HPDE6-E6E7 (cell line): Measurements from ENCODE around the gene RNF126.

ENCODE experiments used
- DNase-seq: peaks from one replicate; pipeline ENCODE4 v3.0.0; 2011; ENCODE audit warnings: missing footprints; ENCODE audit errors: extremely low spot score

The RNF126 gene

DNA sequence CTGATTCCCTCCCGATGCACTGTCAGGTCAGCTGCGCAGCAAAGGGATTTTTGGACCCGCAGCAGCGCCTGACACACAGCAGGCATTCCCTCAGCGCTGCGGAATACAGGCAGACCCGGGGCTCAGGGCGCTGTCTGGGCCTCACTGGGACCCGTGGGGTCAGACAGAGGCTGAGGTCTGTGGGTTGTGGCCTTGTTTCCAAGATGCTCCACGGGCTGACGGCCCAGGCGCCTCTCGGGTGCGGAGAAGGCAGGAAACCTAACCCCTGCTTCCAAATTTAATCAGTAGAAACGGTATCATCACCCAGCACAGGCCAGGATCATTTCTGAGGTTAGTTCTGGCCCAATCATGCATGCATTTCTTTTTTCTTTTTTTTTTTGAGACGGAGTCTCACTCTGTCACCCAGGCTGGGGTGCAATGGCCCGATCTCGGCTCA, 686 bp upstream of the RNF126 start:
- DNase-seq, result no peak

DNA sequence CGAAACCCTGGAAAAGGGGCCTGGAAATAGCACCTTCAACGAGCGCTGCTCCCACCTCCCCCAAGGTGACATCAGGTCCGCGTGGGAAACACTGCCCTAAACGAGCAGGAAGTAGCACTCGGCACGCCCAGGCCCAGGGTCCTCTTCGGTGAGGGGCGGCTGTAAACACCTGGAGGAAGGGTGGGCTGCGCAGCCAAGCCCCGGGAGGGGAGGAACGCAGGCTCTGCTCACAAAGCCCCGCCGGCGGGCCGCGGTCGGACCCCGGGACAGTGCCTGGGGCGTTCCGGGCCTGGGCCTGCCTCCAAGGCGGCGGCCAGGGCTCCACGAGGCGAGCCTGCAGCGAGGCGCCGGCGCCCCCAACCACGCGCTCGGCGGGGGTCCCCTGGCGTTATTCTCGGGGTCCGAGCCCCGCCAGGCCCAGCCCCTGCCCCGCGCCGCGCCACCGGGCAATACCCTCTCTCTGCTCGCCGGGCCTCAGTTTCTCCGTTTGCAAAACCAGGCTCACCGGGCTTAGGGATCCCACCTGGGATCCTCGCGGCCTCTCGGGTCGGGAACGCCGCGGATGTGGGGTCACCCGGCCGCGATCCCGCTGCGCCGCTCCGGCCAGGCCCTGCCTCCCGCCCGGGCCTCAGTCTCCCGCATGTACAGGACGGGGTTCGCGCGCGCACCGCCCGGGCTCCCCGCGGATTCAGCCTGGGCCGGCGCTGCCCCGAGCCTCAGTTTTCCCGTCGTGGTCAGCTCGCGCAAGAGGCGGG, 630 bp downstream of the RNF126 start:
- no peak for DNase-seq

GRCh38 chr19:661427-662196, 1.4 kb downstream of the RNF126 start:
- no peak for DNase-seq

DNA sequence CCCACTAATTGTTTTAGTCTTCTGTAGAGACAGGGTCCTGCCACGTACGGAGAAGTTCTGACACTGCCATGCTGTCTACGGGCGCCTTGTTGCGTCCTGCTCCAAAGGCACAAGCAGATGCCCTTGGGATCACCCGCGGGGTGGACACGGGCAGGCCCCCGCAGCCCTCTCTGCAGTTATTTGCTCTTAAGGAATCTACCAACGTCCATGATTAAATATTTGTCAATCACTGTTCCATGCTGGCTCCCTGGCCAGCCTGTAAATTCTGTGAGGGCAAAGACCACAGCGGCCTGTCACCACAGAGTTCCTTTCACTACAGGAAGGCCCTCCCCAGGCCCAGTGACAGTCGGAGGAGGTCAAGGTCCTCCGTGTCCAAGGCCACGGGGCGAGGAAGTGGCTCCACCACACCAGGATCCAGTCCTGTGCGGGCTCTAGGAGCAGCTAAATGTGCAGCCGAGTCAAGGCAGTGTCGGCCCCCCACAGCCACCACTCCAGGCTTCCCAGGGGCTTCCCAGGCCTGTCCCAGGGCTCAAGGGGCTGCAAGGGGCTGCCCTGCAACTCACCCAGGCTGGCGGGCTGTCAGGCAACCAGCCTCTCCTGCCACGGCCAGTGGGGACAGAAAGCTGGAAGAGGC, 2.1 kb downstream of the RNF126 start:
- DNase-seq, result no peak

GRCh38 chr19:658916-659839, 3.8 kb downstream of the RNF126 start:
- DNase-seq, result peak; percentile 93

GRCh38 chr19:658059-658839, 4.8 kb downstream of the RNF126 start:
- DNase-seq, result no peak

- DNase-seq, result no peak
Observed at GRCh38 chr19:657611-658010, 5.4 kb downstream of the RNF126 start.

DNA sequence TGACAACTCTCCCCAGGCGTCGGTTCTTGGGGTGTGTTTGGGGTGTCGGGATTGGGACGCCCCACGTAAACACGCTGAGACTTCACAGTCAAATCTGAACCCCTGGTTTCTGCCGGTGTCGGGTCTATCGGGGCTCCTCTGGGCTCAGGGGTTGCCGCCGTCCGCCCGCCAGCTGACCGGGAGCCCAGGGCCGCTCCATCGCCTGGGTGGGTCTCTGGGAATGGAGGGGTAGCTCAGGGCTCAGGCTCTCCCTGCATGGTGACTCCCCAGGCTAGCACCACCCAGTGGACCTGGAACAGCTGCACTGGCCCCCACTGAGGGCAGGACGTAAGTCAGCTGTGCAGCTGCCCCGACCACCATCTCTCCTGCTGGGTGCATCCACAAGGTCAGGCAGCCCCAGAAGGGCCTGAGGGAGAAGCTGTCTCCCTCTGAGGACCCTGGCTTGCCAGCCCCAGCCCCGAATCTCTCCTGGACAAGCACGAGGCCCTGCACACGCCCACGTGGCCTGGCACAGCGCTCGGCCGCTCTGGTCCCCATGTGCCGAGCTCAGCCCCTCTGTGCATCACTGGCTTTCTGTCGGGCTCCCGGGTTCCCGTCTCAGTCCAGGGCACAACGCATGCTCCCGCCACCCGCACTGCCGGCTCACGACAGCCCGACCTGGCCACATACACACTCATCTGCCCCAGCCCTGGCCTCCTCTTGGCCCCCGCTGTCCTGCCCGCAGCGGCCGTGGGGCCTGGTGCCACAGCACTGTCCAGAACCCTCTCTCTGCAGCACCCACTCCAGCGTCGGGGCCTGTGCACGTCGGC, 6.1 kb downstream of the RNF126 start:
- DNase-seq, result no peak

DNA sequence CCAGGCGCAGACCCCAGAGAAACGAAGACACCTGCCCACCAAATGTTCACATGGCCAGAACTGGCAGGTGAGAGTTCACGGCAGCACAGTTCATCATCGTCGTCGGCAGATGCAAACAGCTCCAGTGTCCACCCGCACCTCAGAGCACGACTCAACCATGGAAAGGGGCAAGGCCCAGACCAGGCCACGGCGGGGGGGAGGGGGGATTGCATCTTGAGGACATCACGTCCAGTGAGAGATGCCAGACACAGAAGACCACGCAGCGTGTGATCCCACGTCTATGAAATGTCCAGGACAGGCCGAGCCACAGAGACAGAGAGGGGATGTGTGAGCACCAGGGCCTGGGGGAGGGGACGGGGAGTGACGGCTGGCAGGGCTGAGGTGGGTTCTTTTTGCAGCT, 7.3 kb downstream of the RNF126 start:
- DNase-seq, result no peak

GRCh38 chr19:653425-653824, 9.6 kb downstream of the RNF126 start:
- no peak for DNase-seq

DNA sequence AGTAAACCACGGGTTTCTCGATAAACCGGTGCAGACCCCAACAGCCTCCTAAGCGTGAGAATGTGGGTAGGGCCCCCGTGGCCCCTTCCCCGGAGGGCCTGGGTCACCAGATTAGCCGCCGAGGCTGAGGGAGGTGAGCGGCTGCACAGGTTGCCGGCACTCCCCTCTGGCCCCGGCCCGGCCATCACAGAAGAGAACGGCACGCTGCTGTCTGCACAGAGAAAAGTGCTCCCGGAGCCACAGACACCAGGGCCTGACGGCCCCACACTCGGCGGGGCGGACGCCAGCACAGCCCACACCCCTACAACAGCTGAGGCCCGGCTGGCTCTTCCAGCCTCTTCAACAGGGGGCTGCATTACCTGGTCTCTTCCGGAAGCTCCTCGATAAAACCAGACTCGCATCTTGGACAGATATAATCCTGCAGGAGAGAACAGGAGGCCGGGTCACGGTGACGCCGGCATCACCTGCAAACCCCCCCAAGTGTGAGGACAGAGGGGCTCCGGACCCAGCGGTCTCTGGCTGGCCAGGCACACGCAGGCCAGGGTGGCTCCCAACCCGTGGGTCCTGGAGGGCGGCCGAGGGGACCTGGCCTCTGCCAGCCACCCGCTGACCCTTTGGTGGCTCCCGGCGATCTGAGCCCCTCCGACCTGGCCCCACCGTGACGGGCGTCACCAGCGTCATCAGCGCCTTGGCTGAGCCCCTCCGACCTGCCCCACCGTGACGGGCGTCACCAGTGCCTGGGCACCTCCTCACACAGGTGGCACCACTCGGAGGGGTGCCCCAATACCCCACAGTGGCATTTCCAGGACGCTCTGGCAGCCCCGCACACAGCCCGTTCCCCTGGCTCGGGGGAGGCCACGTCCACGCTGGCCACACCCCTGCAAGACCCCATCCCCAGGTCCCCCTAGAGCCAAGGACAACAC, 10.3 kb downstream of the RNF126 start:
- no peak for DNase-seq

DNA sequence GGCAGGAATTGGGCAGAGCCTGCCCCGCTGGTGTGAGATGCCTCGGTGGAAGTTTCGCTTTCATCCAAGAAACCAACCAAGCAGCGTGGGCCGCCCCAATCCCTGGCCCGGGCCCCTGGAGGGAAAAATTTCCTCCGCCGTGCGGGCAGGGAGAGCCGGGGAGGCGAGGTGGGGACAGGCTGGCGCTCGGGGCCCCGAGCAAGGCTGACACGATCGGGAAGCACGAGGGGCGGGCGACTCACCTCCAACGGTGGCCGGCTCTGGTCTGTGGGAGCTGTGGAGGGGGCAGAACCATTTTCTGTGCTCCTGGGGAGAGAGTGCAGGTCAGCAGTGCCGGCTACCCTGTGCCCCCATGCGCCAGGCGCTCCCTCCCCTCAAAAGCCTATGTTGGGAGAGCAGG, 11.0 kb downstream of the RNF126 start:
- DNase-seq, result no peak

DNA sequence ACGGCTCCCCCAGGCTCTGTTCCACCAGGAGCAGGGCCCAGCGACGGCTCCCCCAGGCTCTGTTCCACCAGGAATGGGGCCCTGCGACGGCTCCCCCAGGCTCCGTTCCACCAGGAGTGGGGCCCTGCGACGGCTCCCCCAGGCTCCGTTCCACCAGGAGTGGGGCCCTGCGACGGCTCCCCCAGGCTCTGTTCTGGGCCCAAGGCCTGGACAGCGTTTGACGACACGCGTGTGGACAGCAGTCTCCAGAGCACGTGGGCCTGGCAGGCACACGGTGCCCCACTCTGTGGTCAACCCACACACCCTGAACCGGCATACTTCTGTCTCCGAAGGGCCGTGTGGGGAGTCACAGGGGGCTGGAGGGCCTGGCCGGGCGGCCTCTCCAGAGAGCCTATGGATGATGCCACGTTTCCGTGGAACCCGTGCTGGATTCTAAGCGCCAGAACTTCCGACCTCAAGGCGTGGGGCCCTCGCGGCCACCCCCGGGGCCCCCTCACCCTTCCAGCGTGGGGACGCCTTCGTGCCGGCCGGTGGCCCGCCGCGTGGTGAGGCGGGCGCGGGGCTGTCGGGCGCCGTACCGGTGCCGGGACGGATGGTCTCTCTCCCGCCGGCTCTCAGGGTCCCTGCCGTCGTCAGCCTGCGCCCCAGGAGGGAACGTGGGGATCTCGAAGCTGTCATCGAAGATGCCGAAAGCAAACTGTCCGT, 11.7 kb downstream of the RNF126 start:
- no peak for DNase-seq

- no peak for DNase-seq
Observed at GRCh38 chr19:650121-650520, 12.9 kb downstream of the RNF126 start.

- DNase-seq, result no peak
Observed at GRCh38 chr19:648904-649801, 13.9 kb downstream of the RNF126 start.

- DNase-seq, result no peak
Observed at GRCh38 chr19:648305-648704, 14.7 kb downstream of the RNF126 start.

DNA sequence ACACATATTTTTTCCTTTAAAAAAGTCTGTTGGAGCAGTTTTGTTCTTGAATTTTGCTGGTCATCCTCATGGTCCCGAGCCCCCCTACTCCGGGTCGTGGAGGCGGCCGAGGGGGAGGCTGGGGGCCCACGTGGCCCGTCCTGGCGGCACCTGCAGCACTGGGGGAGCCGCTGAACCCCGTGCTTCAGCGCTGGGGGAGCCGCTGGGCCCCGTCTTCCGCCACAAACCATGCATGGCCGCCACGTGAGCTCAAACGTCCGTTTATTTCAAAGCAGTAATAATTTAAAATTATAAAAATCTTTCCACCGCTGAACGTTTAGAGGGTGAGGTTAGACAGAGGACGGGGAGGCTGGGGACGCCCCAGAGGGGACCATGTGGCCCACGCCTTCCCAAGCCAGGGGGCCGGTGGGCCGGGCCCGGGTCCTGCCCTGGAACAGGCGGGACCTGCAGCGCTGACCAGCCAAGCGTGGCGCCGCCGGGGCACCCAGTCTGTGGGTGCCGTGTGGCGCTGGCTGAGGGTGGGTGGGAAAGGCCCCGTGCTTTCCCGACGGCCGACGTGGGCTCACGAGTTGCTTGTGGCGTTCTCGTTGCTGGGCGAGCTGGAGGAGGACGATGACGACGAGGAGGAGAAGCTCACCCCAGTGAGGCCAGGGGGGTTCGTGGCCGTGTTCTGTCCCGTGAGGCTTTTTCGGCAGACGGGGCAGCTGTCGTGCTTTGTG, 15.3 kb downstream of the RNF126 start:
- no peak for DNase-seq
